Nephron progenitor cell (in vitro differentiated cells): ENCODE results near the gene C11orf52.
A peak's percentile ranks its signal among the peaks of the same experiment; 100 is the strongest.

Experiments used
- DNase-seq: peaks from one replicate; pipeline ENCODE4 v3.0.0; 2021
- H3K27ac Mint-ChIP-seq: 2 replicates; pipeline ENCODE4 v1.8.0; 2021; ENCODE audit warnings: mild to moderate bottlenecking, moderate library complexity, mixed read lengths
- H3K27me3 Mint-ChIP-seq: 2 replicates; pipeline ENCODE4 v1.8.0; 2021; ENCODE audit warnings: mild to moderate bottlenecking, low read depth, mixed read lengths; ENCODE audit not compliant: poor library complexity
- H3K36me3 Mint-ChIP-seq: 2 replicates; pipeline ENCODE4 v1.8.0; 2021; ENCODE audit warnings: low read depth, mixed read lengths
- H3K4me1 Mint-ChIP-seq: 2 replicates; pipeline ENCODE4 v1.8.0; 2021; ENCODE audit warnings: mixed read lengths
- H3K4me3 Mint-ChIP-seq: 2 replicates; pipeline ENCODE4 v1.8.0; 2021; ENCODE audit warnings: mild to moderate bottlenecking, moderate library complexity, mixed read lengths
- H3K9me3 Mint-ChIP-seq: 2 replicates; pipeline ENCODE4 v1.8.0; 2021; ENCODE audit warnings: mild to moderate bottlenecking, moderate library complexity, mixed read lengths
- TF ChIP-seq, protein P1 (sequence below): fragments of 200-600 bp; sonication (generic); IDR thresholded peaks from 2 replicates; pipeline ENCODE4 v1.5.0; 2021; ENCODE audit warnings: antibody characterized with exemption

The C11orf52 gene

DNA sequence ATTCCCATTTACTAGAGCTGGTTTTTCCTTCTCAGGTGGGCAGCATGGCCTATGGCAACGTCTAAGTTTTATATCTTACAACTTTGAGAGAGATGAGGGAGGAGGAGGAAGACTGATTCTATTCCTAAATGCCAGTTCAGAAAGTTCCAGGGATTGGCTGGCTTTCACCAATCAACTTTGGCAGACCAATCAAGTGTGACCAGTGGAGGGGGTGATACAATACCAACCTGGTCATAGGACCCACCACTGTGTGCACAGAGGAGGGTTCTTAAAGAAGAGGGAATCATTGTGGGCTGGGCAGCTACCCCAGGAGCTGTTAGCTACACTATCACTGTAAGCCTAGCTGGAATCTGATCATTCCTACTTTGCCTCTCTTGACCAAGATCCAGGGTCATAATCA is 26.5 kb downstream of the C11orf52 start:
- peaks cover 60% of the 10 kb centered on the region for H3K4me1 Mint-ChIP-seq
- H3K4me3 Mint-ChIP-seq, result peak overlapping the region; percentile 47
- H3K36me3 Mint-ChIP-seq, result peaks cover 22% of the 10 kb centered on the region
- no peak for DNase-seq
- TF ChIP-seq, protein P1, sequence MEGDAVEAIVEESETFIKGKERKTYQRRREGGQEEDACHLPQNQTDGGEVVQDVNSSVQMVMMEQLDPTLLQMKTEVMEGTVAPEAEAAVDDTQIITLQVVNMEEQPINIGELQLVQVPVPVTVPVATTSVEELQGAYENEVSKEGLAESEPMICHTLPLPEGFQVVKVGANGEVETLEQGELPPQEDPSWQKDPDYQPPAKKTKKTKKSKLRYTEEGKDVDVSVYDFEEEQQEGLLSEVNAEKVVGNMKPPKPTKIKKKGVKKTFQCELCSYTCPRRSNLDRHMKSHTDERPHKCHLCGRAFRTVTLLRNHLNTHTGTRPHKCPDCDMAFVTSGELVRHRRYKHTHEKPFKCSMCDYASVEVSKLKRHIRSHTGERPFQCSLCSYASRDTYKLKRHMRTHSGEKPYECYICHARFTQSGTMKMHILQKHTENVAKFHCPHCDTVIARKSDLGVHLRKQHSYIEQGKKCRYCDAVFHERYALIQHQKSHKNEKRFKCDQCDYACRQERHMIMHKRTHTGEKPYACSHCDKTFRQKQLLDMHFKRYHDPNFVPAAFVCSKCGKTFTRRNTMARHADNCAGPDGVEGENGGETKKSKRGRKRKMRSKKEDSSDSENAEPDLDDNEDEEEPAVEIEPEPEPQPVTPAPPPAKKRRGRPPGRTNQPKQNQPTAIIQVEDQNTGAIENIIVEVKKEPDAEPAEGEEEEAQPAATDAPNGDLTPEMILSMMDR, result no peak
- H3K9me3 Mint-ChIP-seq, result peaks cover 3% of the 10 kb centered on the region
- peak overlapping the region; percentile 78 for H3K27ac Mint-ChIP-seq
- H3K27me3 Mint-ChIP-seq, result no peaks in the 10 kb centered on the region

DNA sequence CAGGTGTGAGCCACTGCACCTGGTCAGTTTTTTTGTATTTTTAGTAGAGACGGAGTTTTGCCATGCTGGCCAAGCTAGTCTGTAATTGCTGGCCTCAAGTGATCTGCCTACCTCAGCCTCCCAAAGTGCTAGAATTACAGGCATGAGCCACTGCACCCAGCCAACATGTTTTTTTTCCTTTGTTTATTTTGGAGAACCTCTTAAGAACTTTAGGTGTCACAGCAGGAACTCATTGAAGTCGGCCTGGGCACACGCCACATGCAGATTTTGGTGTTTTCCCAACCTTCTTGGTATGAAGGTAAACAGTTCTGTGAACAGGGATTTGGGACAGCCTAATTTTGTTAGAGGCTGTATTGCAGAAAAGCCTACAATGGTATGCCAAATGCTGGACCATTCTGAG is 27.8 kb downstream of the C11orf52 start:
- peak overlapping the region; percentile 2 for H3K4me3 Mint-ChIP-seq
- H3K36me3 Mint-ChIP-seq, result peaks cover 31% of the 10 kb centered on the region
- TF ChIP-seq, protein P1, result no peak
- no peak for DNase-seq
- peaks cover 9% of the 10 kb centered on the region for H3K9me3 Mint-ChIP-seq
- H3K27me3 Mint-ChIP-seq, result no peaks in the 10 kb centered on the region
- H3K27ac Mint-ChIP-seq, result peak overlapping the region; percentile 97
- peaks cover 52% of the 10 kb centered on the region for H3K4me1 Mint-ChIP-seq

DNA sequence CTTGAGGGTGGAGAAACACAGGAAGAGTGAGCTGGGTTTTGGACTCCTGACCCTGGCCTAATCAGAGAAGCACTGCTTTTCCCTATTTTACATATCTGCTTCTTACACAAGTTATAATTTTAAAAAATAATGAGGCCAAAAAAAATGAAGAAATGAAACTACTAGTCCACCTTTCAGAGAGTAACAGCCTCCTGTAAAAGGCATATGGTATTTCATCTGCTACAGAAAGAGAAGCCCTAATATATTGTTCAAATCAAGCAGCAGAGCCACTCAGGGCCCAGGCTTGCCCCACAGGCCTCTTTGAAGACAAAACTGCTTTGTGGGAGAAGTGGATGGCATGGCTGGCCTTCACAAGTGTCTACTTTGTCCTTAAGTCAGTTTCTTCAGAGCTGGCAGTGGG is 28.4 kb downstream of the C11orf52 start:
- Mint-ChIP-seq H3K27me3 (no peaks in the 10 kb centered on the region), H3K4me3 (peak overlapping the region; percentile 2), H3K27ac (peak overlapping the region; percentile 97), H3K4me1 (peaks cover 52% of the 10 kb centered on the region), H3K36me3 (peaks cover 37% of the 10 kb centered on the region), H3K9me3 (peaks cover 15% of the 10 kb centered on the region)
- TF ChIP-seq, protein P1, result no peak
- no peak for DNase-seq

DNA sequence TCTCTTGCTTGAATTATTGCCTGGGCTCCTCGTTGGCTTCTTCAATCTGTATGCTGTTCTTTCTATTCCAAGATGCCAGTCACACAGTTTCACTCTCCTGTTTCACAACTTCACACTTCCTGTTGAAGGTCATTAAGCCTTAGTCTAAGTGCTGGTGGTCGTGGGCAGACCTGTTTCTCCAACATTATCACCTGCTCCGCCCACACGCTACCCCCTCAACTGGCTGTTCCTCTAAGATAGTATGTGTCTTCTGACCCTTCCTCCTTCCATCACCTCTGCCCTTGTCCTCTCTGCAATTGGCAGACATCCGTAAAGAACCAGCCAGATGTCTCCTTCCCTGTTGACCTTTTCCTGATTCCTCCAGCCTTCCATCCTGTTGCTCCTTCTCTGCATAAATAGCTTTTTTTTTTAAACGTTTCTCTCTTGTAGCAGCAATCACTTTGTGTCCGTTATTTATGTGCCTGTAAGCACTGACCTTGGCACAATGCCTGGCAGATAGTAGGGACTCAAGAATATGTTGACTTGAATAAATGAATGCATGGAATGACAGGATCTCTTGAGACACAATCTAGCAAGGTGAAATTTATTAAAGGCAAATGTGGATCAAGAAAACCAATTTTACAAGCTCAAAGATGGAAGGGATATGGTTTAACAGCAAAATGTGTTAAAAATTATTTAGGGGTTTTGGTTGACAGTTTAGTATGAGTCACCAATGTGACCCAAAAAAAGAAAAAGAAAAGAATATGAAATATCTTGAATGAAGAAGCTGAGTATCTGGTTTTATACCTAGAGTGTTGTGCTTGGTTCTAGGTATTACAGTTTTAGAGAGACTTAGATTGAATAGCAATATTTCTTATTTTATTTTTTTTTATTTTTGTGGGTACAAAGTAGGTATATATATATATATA is 31.1 kb downstream of the C11orf52 start:
- Mint-ChIP-seq H3K36me3 (peaks cover 54% of the 10 kb centered on the region), H3K4me3 (no peak overlapping the region), H3K27me3 (no peaks in the 10 kb centered on the region), H3K4me1 (peaks cover 38% of the 10 kb centered on the region), H3K9me3 (peaks cover 31% of the 10 kb centered on the region), H3K27ac (peak overlapping the region; percentile 67)
- TF ChIP-seq, protein P1, result no peak
- no peak for DNase-seq

DNA sequence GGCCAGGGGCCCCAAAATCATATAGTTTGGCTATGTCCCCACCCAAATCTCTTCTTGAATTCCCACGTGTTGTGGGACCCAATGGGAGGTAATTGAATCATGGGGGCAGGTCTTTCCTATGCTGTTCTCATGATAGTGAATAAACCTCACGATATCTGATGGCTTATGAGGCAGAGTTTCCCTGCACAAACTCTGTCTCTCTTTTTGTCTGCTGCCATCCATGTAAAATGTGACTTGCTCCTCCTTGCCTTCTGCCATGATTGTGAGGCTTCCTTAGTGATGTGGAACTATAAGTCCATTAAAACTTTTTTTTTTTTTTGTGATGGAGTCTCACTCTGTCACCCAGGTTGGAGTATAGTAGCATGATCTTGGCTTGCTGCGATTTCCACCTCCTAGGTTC is 32.9 kb downstream of the C11orf52 start:
- Mint-ChIP-seq H3K4me3 (no peak overlapping the region), H3K9me3 (peaks cover 31% of the 10 kb centered on the region), H3K4me1 (peaks cover 25% of the 10 kb centered on the region), H3K27me3 (no peaks in the 10 kb centered on the region), H3K27ac (no peak overlapping the region), H3K36me3 (peaks cover 63% of the 10 kb centered on the region)
- TF ChIP-seq, protein P1, result no peak
- DNase-seq, result no peak

DNA sequence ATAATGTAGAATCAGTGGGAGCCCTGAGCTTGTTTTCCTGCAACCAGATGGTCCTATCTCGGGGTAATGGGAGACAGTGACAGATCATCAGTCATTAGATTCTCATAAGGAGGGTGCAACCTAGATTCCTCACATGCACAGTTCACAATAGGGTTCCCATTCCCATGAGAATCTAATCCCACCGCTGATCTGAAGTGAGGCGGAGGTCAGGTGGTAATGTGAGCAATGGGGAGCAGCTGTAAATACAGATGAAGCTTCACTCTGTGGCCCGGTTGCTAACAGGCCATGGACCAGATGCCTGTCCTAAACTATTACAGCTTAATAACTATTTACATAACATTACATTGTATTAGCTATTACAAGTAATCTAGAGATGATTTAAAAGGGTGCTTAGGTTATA is 35.4 kb downstream of the C11orf52 start:
- TF ChIP-seq, protein P1, result no peak
- DNase-seq, result no peak
- Mint-ChIP-seq H3K4me1 (peaks cover 9% of the 10 kb centered on the region), H3K4me3 (no peak overlapping the region), H3K27ac (no peak overlapping the region), H3K9me3 (peaks cover 31% of the 10 kb centered on the region), H3K36me3 (peaks cover 82% of the 10 kb centered on the region), H3K27me3 (no peaks in the 10 kb centered on the region)
